RWPE2 (cell line): ENCODE results near the gene ZNF469.

ENCODE experiments used
- ATAC-seq: fragments of 200-7000 bp; cut with Tn5 transposase; 3 replicates; pipeline ENCODE4 v1.9.1; 2021; ENCODE audit warnings: low read depth
- DNase-seq: peaks from one replicate; pipeline ENCODE4 v3.0.0-alpha.2; 2020; ENCODE audit warnings: low spot score
- H3K27ac ChIP-seq: fragments of 450-650 bp; 2 replicates; pipeline ENCODE4 v1.5.1; 2017; ENCODE audit warnings: mild to moderate bottlenecking; ENCODE audit not compliant: poor library complexity, severe bottlenecking
- H3K27me3 ChIP-seq: fragments of 250-450 bp; sonication (Bioruptor Pico); 2 replicates; pipeline ENCODE4 v1.5.1; 2021; ENCODE audit warnings: mild to moderate bottlenecking, moderate library complexity; ENCODE audit not compliant: insufficient read depth, poor library complexity, severe bottlenecking
- H3K36me3 ChIP-seq: fragments of 250-450 bp; sonication (Bioruptor Pico); 2 replicates; pipeline ENCODE4 v1.5.1; 2020; ENCODE audit warnings: low read depth, mild to moderate bottlenecking, moderate library complexity
- H3K4me1 ChIP-seq: fragments of 250-450 bp; sonication (Bioruptor Pico); 2 replicates; pipeline ENCODE4 v1.5.1; 2021; ENCODE audit warnings: mild to moderate bottlenecking, moderate library complexity; ENCODE audit not compliant: insufficient read depth, poor library complexity, severe bottlenecking
- H3K4me3 ChIP-seq: fragments of 250-450 bp; sonication (Bioruptor Pico); 2 replicates; pipeline ENCODE4 v1.5.1; 2021; ENCODE audit warnings: mild to moderate bottlenecking, moderate library complexity; ENCODE audit not compliant: severe bottlenecking
- H3K9me3 ChIP-seq: fragments of 250-450 bp; sonication (Bioruptor Pico); 2 replicates; pipeline ENCODE4 v1.5.1; 2021; ENCODE audit warnings: mild to moderate bottlenecking, moderate library complexity; ENCODE audit not compliant: severe bottlenecking
- CTCF ChIP-seq: fragments of 450-650 bp; IDR thresholded peaks from one replicate; pipeline ENCODE4 v1.5.1; 2017; ENCODE audit warnings: mild to moderate bottlenecking, moderate library complexity; ENCODE audit not compliant: poor library complexity, severe bottlenecking

Gene ZNF469

GRCh38 chr16:88341551-88342290, 41.0 kb upstream of the ZNF469 start:
- Histone ChIP-seq H3K4me1 (no peaks in the 10 kb centered on the region), H3K4me3 (no peak overlapping the region), H3K9me3 (no peaks in the 10 kb centered on the region), H3K27me3 (no peaks in the 10 kb centered on the region), H3K36me3 (no peaks in the 10 kb centered on the region), H3K27ac (no peak overlapping the region)
- ATAC-seq, result no peak
- no peak for TF ChIP-seq CTCF
- DNase-seq, result no peak

DNA sequence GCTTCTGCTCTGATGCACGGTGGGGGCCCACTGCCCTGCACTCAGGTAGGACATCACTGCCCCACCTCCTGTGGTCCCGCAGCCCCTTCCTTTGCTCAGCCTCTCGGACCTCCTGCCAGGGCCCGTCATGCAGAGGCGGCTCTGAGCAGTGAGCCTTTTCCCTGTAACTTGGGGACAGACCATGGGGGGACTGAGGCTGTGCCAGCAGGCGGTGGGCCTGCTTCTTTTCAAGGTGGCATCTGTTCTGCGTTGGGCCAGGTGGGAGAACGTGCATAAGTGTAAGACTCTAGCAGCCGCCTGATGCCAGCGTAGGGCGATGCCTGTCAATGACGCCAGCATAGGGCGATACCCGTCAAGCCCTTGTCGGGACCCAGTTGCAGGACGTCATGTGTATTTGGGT, 40.3 kb upstream of the ZNF469 start:
- Histone ChIP-seq H3K27ac (no peak overlapping the region), H3K4me1 (no peaks in the 10 kb centered on the region), H3K9me3 (no peaks in the 10 kb centered on the region), H3K27me3 (no peaks in the 10 kb centered on the region), H3K4me3 (no peak overlapping the region), H3K36me3 (no peaks in the 10 kb centered on the region)
- ATAC-seq (no peak), DNase-seq (no peak)
- TF ChIP-seq CTCF, result no peak

DNA sequence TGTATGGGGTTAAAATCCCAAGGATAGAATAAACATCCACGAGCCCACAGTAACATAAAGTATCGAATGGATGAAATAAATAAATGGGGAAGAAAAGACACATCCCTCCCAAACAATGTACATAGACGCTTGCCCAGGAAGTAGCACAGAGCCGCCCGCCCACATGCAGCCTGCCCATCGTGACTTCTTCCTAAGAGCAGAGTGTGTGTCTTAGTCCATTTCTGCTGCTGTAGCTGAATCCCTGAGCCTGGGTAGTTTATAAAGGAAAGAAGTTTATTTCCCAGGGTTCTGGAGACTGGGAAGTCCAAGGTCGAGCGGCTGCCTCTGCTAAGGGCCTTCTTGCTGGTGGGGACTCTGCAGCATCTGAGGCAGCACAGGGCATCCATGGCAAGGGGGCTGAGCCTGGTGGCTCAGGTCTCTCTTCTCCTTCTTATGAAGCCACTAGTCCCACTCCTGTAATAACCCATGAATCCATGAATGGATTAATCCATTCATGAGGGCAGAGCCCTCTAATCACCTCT, 39.4 kb upstream of the ZNF469 start:
- ATAC-seq, result no peak

GRCh38 chr16:88344411-88345030, 38.2 kb upstream of the ZNF469 start:
- H3K27me3 ChIP-seq, result no peaks in the 10 kb centered on the region
- H3K27ac ChIP-seq, result no peak overlapping the region
- ATAC-seq, result no peak

More for the DNA sequence above, 39.4 kb upstream of the ZNF469 start:
- Histone ChIP-seq H3K9me3 (no peaks in the 10 kb centered on the region), H3K36me3 (no peaks in the 10 kb centered on the region), H3K4me3 (no peak overlapping the region), H3K4me1 (no peaks in the 10 kb centered on the region), H3K27me3 (no peaks in the 10 kb centered on the region), H3K27ac (no peak overlapping the region)
- TF ChIP-seq CTCF, result no peak
- DNase-seq, result no peak

More at GRCh38 chr16:88344411-88345030, 38.2 kb upstream of the ZNF469 start:
- Histone ChIP-seq H3K4me1 (no peaks in the 10 kb centered on the region), H3K4me3 (no peak overlapping the region), H3K36me3 (no peaks in the 10 kb centered on the region), H3K9me3 (no peaks in the 10 kb centered on the region)
- TF ChIP-seq CTCF, result no peak
- DNase-seq, result peak; percentile 65
